ENCODE data around the gene ST7. TPM values are rescaled to one million over a fixed set of nuclear protein-coding genes. Genes with fewer than 3 reads are reported as not detected.

ST7 gene
- total and polyA plus RNA-seq, 2 of the 13 experiments (the other 11 are each of a cell fraction or from before 2014, with no cell fraction given): 17.3 to 23.5 TPM

- TF ChIP-seq PRDM4 (CRISPR knock-in tag; IDR thresholded peaks at IDR 0.05; ENCODE audit: borderline replicate concordance) (no peak), GATAD1 (CRISPR knock-in tag; IDR thresholded peaks at IDR 0.05) (no peak), UBTF (CRISPR knock-in tag; IDR thresholded peaks at IDR 0.05) (no peak), GRHL1 (CRISPR knock-in tag; conservative IDR thresholded peaks at IDR 0.05) (no peak)
Measured at GRCh38 chr7:117023325-117023854, 70.1 kb downstream of the ST7 start (continued).

GRCh38 chr7:117024811-117025210 is 71.5 kb downstream of the ST7 start:
- no TSS peak for BruUV-seq (replicated peaks)
- in situ Hi-C loops (cut with HindIII; ENCODE audit: extremely low pct_ligation_motif_present, low pct_unique_long_range_greater_than_20kb): no loop called here

More at GRCh38 chr7:117024811-117025210, 71.5 kb downstream of the ST7 start:
- H3K27me3 ChIP-seq (ENCODE audit: control insufficient read depth in 1 of 2, insufficient read depth in 2 of 2, low read length in 2 of 2): no peaks in the 10 kb centered on the region
- POLR2A ChIA-PET: no interaction called here
- FAIRE-seq (no peak), ATAC-seq (no peak), DNase-seq (ENCODE audit: low spot score) (no peak)
- H3K9me3 ChIP-seq (ENCODE audit: low read length): no peaks in the 10 kb centered on the region
- no peak overlapping the region for H2AFZ ChIP-seq (ENCODE audit: low read length)
- CTCF ChIA-PET (ENCODE audit: low intra/inter-chr PET ratio, low total read pairs): no interaction called here
- no peaks in the 10 kb centered on the region for H3K4me1 ChIP-seq (ENCODE audit: insufficient read depth, low read length)
- TF ChIP-seq ZFP82 (CRISPR knock-in tag; IDR thresholded peaks at IDR 0.05; ENCODE audit: borderline replicate concordance) (no peak), HMG20B (CRISPR knock-in tag; conservative IDR thresholded peaks at IDR 0.05) (no peak), ZUFSP (CRISPR knock-in tag; IDR thresholded peaks at IDR 0.05; ENCODE audit: borderline replicate concordance) (no peak)
- H3K36me3 ChIP-seq (replicated peaks in 1 of 2; ENCODE audit: control insufficient read depth in 1 of 2, insufficient read depth in 2 of 2, low read length in 2 of 2): no peaks in the 10 kb centered on the region
- peaks cover 2% of the 10 kb centered on the region for H3K79me2 ChIP-seq (ENCODE audit: insufficient read depth, low read length)
- H4K20me1 ChIP-seq (ENCODE audit: insufficient read depth, low read length): no peaks in the 10 kb centered on the region
- intact Hi-C loops (cut with micrococcal nuclease; ENCODE audit: unreplicated experiment): no loop called here
- H3K4me2 ChIP-seq (ENCODE audit: low read depth, low read length): no peak overlapping the region
- no peak overlapping the region for H3K27ac ChIP-seq (ENCODE audit: extremely low read length, insufficient read depth, low read length)
- no peak overlapping the region for H3K9ac ChIP-seq (ENCODE audit: insufficient read depth, low read depth, low read length)
- H3K4me3 ChIP-seq (replicated peaks in 1 of 3; ENCODE audit: insufficient read depth in 1 of 3, low read depth in 2 of 3, low read length in 3 of 3): no peak overlapping the region
